GM12875 (cell line): ENCODE data around the gene HES2.
"Not testable (repeated sequence)": the region's sequence is repeated elsewhere in the genome, so short reads cannot be mapped to it uniquely, and the experiment has no call there.

Experiments
- H3K4me3 ChIP-seq: one replicate; pipeline ENCODE4 v1.5.1; 2011; ENCODE audit warnings: low read depth, low read length, control low read depth
- CTCF ChIP-seq: IDR thresholded peaks from 2 replicates; pipeline ENCODE4 v1.5.1; 2011; ENCODE audit warnings: low read depth, mild to moderate bottlenecking, control low read depth, inconsistent platforms, low read length, moderate library complexity, borderline replicate concordance; ENCODE audit not compliant: insufficient read depth

Gene HES2

DNA sequence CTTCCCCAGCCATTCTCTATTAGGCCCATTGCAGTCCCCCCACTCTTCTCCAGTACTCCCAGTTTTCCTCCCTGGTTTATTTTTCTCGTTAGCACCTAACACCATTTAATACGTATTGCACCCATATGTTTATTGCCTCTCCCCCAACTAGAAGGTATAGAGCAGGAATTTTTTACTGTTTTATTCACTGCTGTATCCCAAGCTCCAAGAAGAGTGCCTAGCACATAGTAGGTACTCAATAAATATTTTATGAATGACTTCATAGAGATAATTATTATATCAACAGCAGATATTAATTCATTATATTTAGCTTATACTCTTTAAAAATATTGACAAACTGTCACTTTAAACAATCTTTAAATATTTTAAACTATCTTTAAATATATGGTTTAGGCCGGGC, 20.4 kb downstream of the HES2 start:
- no peak overlapping the region for H3K4me3 ChIP-seq
- no peak for TF ChIP-seq CTCF

DNA sequence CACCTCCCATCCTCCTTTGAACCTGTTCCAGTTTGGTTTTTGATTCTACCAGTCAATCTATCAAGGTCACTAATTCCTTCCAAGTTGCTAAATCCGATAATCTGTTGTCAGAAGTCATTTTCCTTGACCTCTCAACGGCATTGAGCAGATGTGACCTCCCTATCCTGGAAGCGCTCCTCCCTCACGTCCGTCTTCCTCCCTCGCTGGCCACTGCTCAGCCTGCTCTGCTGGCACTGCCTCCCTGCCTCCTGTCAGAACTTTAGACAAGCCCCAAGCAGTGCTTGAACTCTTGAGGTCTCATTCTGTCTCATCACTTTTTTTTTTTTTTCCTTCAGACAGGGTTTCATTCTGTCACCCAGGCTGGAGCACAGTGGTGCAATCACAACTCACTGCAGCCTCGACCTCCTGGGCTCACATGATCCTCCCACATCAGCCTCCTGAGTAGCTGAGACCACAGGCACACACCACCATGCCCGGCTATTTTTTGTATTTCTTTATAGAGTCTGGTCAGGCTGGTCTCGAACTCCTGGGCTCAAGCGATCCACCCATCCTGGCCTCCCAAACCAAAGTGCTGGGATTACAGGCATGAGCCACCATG, 21.8 kb downstream of the HES2 start:
- H3K4me3 ChIP-seq, result no peak overlapping the region

DNA sequence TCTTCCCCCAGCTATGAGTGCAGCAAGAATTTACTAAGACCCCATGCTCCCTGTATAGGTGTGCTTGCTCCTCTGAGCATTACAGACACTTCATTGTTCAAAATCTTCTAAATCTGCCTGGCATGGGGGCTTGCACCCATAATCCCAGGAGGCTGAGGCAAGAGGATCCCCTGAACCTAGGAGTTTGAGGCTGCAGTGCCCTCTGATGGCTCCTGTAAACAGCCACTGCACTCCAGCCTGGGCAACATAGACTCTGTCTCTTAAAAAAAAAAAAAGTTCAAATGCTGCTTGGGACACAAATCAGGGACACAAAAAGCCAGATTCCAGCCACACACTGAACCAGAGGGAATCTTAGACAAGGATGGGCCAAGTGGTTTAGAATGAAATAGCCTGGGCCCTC, 22.7 kb downstream of the HES2 start:
- no peak for TF ChIP-seq CTCF
- no peak overlapping the region for H3K4me3 ChIP-seq

More for the DNA sequence above, 21.8 kb downstream of the HES2 start:
- no peak for TF ChIP-seq CTCF

DNA sequence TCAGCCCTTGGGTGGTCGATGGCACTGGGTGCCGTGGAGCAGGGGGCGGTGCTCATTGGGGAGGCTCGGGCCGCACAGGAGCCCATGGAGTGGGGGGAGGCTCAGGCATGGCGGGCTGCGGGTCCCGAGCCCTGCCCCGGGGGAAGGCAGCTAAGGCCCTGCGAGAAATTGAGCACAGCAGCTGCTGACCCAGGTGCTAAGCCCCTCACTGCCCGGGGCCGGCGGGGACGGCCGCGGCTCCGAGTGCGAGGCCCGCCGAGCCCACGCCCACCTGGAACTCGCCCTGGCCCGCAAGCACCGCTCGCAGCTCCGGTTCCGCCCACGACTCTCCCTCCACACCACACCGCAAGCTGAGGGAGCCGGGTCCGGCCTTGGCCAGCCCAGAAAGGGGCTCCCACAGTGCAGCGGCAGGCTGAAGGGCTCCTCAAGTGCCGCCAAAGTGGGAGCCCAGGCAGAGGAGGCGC, 23.9 kb downstream of the HES2 start:
- not testable (repeated sequence) for H3K4me3 ChIP-seq

DNA sequence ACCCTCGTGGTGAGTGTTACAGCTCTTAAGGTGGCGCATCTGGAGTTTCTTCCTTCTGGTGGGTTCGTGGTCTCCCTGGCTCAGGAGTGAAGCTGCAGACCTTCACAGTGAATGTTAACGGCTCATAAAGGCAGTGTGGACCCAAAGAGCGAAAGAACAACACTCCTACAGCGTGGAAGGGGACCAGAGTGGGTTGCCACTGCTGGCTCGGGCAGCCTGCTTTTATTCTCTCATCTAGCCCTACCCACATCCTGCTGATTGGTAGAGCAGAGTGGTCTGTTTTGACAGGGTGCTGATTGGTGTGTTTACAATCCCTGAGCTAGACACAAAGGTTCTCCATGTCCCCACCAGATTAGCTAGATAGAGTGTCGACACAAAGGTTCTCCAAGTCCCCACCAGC, 24.6 kb downstream of the HES2 start:
- not testable (repeated sequence) for H3K4me3 ChIP-seq

DNA sequence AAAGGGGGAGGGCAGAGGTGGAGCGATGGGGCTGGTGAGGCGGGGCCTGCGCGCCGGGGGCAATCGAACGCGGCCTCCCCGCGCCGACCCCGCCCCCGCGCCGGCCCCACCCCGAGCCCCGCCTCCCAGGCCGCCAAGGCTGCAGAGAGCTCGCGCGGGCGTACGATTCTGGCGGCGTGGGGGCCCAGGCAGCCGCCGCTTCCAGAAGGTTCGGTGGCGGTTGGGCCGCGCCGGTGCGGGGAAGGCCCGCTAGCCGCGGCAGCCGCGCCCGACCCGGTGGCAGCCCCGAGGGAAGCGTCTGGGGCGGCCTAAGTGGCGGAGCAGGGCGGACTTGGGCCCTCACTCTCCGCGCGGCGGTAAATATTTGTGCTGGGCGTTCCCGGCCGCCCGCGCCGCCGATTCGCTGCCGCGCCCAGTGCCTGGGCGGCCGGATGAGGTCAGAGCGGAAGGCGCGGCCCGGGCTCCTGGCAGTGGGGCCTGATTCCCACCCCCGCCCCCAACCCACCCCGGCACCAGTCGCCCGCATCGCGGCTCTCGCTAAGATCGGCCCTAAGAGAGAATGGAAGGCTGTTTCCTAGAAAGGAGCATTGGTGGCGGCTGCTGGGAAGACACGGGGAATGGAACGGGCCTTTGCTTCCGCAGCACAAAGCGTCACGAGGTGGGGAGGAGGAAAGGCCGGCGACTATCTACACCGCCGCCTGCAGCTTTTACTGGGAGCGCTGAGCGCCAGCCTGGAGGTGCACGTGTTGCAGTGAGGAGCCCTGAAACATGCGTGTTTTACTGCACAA, 26.1 kb downstream of the HES2 start, which contains the start of gene ACOT7:
Gene ACOT7 (minus strand): TSS at position 368 of the 788 bp plus-strand sequence. CDS start 368 bp downstream, outside the sequence.
- TF ChIP-seq CTCF, result no peak

GRCh38 chr1:6392809-6393399, 26.8 kb downstream of the HES2 start:
- no peak for TF ChIP-seq CTCF
- H3K4me3 ChIP-seq, result peak overlapping the region; percentile 70

More for the DNA sequence above, 26.1 kb downstream of the HES2 start, which contains the start of gene ACOT7:
- H3K4me3 ChIP-seq, result peak within 1 kb of the TSS; percentile 73
